ENCODE measurements around the gene PHF3. TPM values are rescaled to one million over a fixed set of nuclear protein-coding genes. Genes with fewer than 3 reads are reported as not detected.

The PHF3 gene
- total RNA-seq, 2 donors from 2014 or later, result 43.8 to 68.9 TPM

GRCh38 chr6:63764318-63764916 is 128.8 kb downstream of the PHF3 start:
- Histone ChIP-seq H3K4me1 (no peaks in the 10 kb centered on the region), H3K27me3 (no peaks in the 10 kb centered on the region), H3K27ac (no peak overlapping the region), H3K9me3 (no peaks in the 10 kb centered on the region), H3K4me3 (no peak overlapping the region), H3K9ac (ENCODE audit: low read depth in 2 of 2, low read length in 2 of 2) (no peak overlapping the region), H3K36me3 (no peaks in the 10 kb centered on the region)
- intact Hi-C loops (cut with DNase I), result loop anchor here (2.0 kb wide), 1 partner anchor 166 kb away; no protein-coding TSS in a partner anchor
- TF ChIP-seq, protein P1, sequence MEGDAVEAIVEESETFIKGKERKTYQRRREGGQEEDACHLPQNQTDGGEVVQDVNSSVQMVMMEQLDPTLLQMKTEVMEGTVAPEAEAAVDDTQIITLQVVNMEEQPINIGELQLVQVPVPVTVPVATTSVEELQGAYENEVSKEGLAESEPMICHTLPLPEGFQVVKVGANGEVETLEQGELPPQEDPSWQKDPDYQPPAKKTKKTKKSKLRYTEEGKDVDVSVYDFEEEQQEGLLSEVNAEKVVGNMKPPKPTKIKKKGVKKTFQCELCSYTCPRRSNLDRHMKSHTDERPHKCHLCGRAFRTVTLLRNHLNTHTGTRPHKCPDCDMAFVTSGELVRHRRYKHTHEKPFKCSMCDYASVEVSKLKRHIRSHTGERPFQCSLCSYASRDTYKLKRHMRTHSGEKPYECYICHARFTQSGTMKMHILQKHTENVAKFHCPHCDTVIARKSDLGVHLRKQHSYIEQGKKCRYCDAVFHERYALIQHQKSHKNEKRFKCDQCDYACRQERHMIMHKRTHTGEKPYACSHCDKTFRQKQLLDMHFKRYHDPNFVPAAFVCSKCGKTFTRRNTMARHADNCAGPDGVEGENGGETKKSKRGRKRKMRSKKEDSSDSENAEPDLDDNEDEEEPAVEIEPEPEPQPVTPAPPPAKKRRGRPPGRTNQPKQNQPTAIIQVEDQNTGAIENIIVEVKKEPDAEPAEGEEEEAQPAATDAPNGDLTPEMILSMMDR (IDR thresholded peaks at IDR 0.05), result peak; percentile 59
- DNase-seq, result no peak

Other genes with a start within 250 kb of the PHF3 start
- 100 to 1,000 TPM; 182 to 247 TPM for gene PTP4A1, start 63.3 kb upstream of the PHF3 start, total RNA-seq

All from colonic mucosa (tissue), 4 donors.